DMS114 treated with DMSO at 0.1 percent for 48 hours (cell line): Measurements from ENCODE around the gene MCM3AP.

Experiments
- DNase-seq: peaks from one replicate; lab custom pipeline; 2025; ENCODE audit not compliant: unreplicated experiment; lab: John Stamatoyannopoulos, UW

MCM3AP gene

DNA sequence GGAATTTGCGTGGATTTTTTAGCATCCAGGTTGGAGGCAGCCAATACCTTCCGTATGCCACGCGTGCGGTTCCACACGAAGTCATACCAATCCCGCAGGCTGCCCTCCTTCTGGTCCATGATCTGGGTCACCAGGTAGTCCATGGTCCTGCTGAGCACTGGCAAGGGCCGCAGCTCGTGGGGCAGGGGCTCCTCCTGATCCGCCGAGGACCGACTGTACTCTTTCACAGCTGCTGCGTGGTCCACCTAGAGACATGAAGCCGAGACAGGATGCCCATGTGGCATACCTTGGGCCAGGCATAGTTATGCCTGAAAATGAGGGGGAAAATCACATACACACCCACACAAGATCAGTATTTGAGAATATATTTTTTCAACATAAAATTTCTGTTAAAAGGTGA is 12.1 kb downstream of the MCM3AP start:
- no peak for DNase-seq

DNA sequence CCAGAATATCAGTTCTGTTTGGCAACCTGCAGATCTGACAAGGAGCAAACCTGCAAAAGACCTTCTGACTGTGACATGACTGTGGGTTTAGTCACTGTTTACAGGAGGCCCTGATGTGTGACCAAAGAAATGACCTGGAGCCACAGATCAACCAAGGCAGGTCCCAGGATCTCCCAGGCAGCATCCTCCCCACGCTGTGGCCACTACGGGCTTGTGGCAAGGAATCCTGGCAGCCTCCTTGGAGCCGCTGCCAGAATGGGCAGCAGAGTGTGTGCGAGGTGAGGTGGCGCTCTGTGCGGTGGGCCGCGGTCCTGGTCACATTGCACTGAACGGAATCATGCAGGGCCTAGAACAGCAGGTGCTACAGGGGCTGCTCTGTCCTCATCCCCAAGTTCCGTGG is 15.9 kb downstream of the MCM3AP start:
- DNase-seq: no peak

DNA sequence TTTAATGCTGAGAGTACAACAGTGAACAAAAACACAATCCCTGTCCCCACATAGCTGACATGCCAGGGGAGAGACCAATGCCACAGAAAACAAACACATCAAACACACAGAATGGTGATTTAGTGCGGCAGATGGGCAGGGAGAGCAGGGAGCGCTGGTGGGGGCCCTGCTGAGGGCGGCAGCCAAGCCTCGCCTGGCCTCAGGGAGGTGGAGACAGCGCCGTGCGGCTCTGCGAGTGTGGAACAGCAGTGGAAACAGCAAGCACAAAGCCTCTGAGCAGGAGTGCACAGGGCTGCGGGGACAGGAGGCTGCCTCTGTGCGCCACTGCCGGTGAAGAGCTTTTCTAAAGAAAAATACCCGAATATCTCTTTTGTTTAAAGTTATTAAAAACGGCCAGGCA is 17.0 kb downstream of the MCM3AP start:
- DNase-seq: no peak

DNA sequence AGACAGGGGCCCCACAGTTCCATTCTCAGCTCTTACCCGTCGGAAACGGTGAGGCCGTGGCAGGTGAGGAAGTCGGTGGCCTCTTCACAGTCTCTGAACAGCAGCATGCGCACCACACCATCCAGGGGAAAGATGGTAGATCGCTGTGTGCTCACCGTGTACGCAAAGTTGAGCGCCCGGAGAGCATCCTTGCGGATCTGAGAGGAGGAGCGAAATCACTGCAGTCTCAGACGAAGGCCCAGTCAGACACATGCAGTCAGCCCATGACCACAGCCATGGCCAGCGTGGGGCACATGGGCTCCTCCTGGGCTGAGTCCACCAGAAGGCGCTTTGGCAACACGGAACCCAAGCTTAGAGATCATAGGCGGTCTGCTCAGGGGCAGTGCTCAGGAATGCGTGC is 18.5 kb downstream of the MCM3AP start:
- no peak for DNase-seq

DNA sequence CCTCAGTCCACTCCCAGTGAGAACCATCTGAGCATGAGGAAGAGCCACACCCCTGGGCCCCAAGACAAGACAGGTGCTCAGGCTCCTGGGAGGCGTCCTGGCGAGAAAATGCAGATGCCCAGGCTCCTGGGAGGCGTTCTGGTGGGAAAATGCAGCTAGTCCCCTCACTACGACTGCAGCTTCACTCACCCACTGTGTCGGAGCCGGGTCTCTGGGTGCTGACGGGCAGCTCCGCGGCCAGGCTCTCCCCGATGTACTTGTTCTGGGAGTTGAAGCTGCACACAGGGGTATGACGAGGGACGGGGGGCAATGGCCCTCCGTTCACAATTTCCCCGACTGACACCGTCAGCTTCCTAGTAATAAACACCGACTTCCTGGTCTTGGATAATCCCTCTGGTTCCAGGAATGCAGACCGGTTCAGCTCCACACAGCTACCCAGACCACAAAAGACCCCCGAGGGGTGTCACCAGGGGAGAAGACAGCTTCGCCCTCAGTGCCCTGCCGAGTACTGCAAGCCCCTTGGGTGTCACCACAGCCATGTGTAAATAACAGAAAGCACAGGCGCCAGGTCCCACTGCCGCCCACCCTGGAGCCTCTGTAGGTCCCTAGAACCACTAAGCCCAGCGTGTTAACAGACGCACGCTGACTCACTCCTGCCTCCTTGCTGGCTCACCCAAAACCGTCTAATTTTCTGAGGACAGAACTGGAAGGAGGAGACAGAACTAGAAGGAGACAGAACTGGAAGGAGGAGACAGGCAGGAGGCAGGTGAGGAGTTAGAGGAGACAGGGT is 19.5 kb downstream of the MCM3AP start:
- DNase-seq: no peak

DNA sequence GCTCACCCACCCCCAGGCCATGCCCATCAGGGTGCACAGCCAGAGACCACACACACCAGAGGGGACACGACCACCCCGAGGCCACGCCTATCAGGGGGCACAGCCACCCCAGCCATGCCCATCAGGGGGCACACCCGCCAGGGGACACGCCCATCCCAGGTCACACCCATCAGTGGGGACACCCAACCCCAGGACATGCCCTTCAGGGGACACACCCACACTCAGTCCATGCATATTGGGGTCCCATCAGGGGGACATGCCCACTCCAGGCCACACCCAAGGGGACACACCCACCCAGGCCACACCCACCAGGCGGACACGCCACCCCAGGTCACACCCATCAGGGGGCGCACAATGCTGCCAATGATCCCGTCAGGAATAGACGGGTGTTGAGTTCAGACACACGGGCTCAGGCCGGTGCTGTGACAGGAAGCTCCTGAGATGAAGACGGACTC is 20.7 kb downstream of the MCM3AP start:
- DNase-seq: no peak

DNA sequence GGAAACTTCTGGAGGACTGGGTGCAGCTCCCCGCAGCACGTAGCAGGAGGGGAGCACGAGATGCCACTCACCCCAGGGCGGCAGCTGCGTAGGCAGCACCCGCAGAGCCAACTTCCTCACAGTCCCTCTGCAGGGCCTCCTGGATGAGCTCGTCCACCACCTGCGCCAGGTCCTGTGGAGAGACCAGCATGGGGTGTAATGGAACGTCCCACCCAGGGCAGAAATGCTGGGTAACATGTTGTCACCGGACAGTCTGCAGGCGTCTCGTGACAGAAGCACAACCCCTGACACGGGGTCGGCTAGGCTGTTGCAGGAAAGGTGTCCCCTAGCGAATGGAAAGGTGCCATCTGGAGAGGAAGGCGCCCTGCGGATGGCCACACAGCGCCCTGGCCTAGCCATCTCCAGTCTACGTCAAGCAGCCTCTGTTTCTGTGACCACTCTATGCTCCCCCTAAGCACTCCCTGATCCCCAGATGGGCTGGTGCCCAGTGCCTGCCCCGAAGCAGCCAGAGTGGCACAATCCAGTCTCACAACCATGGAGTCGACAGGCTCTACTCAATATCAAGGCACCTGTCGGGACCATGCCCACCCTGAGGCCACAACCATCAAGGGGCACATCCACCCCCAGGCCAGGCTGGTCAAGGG is 21.2 kb downstream of the MCM3AP start:
- no peak for DNase-seq

DNA sequence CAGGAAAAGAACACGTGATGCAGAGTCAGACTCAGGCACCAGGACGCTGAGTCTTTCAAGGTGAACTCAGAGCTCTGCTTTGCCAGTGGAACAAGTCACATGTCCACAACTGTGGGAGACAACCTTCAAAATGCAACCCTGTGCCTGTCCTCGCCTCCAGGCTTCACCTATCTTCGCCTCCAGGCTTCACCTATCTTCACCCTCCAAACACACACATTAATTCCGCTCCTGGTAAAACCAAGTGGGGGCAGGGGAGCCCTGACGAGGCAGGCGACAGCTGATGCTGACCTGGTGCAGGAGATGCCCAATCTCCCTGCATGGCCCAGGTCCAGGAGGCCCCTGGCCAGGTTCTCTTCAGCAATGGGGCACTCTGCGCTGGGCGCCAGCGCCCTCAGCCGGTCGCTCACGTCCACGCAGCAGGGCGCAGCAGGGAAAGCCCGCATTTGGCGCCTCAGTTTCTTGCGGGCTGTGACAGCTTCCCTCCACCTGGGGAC is 28.9 kb downstream of the MCM3AP start:
- no peak for DNase-seq

DNA sequence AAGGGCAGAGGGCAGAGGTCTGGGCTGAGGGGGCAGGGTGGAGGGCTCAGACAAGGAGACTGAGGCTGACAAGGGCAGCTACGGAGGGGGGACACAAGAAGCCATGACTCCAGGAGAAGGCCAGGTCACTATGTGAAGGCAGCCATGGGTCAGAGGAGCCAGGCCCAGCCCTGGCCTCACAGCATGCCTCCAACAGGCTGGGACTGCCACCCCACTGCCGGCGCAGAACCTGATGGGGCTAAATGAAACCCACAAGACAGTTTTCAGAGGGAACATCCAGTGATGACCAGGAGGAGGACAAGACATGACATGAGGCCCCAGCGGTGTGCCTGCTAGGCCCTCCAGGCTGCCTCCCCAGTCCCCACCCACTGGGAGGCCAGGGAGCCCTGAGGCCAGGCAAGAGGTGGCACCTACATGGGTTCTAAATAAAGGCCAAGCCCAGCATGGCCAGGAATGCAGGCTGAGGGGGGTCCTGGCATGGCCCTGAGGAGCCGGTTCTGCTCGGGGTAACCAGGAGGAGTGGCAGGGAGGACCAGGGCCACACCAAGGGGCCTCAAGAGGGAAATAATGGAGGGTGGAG is 29.6 kb downstream of the MCM3AP start:
- DNase-seq: no peak

DNA sequence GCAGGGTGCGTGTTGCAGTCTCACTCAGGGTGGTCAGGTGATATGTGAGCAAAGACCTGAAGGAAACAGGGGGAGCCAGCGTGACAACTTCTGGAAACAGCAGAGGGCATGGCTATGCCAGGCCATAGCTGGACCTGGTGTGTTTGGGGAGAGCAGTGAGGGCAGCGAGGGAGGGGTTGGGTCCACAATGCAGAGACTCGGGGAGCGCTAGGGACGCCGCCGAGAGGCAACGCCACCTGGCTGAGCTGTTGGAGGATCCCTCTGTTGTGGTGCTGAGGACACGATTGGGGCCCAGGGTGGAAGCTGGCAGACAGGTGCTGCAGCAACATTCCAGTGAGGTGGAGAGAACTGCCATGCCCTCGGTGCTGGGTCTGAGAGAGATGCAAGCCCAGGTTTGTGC is 30.2 kb downstream of the MCM3AP start:
- no peak for DNase-seq

DNA sequence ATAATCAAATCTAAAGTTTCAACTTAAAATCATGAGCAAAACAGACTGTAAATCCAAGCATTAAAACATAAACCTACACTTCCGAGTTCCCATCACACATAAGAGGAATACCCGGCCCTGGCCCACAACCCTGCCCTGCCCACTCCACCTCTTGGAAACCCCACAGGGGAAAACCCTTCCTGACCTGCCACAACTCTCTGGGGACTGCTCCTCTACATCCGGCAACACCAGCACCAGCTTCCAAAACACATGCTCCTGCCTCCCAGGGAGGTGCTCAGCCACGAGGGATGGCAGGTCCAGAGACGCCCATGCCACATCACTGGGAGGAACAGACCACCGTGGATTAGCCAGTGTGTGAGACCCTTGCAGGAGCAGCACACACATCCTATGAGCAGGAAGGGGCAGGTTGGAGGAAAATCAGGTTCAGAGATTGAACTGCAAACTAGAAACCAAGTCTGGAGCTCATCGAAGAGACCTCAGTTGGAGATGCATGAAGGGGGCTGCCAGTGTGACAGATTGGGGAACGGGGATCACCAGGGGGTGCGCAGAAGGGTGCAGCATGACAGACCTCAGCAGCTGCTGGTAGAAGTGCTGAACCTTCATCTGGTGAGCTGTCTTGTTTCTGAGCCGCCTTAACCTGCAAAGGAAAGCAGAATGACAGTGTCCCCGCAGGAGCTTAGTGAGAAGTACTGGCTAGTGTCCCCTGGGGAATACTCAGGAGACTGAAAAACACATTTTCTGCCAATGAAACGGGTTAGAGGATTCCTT is 31.0 kb downstream of the MCM3AP start:
- DNase-seq: no peak

DNA sequence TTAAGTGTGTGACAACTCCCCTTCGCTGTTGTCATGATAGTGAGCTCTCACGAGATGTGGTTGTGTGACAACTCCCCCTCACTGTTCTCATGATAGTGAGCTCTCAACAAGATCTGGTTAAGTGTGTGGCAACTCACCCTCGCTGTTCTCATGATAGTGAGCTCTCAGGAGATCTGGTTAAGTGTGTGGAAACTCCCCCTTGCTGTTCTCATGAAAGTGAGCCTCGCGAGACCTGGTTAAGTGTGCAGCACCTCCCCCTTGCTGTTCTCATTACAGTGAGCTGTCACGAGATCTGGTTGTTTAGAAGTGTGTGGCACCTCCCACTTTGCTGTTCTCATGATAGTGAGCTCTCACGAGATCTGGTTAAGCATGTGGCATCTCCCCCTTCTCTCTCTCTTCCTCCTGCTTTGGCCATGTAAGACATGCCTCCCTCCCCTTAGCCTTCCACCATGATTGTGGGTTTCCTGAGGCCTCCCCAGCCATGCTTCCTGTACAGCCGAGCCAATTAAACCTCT is 31.7 kb downstream of the MCM3AP start:
- no peak for DNase-seq

DNA sequence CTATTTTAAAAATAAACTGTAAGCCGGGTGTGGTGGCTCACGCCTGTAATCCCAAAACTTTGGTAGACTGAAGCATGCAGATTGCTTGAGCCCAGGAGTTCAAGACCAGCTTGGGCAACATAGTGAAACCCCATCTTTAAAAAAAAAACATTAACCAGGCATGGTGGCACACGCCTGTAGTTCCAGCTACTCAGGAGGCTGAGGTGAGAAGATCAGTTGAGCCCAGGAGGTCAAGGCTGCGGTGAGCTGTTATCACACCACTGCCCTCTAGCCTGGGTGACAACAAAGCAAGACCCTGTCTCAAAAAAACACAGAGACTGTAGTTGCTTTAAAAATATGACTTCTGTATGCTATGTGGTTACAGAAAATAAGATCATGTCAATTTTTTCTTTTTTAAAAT is 32.6 kb downstream of the MCM3AP start:
- DNase-seq: no peak

DNA sequence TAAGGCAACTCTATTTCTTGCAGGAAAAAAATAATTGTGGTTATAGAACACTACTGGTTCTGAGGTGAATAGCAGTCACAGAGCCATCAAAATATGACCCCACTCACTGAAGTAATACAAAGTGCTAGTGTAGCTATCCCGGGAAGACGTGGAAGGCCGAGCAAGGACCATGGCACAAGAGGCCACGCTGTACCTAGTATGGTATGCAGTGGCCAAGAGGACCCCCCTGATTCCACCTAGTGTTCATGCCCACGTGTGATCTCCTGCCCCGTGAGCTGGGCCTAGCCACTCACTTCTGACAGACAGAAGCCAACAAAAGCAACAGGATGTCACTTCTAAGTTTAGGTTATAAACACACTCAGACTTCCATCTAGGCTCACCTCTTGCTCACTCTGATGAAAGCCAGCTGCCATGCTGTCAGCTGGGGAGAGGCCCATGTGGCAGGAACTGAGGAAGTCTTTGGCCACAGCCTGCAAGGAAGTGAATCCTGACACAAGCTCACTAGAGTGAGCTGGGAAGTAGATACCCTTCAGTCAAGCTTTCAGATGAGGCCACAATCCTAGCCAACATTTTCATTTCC is 35.2 kb downstream of the MCM3AP start:
- DNase-seq: no peak

DNA sequence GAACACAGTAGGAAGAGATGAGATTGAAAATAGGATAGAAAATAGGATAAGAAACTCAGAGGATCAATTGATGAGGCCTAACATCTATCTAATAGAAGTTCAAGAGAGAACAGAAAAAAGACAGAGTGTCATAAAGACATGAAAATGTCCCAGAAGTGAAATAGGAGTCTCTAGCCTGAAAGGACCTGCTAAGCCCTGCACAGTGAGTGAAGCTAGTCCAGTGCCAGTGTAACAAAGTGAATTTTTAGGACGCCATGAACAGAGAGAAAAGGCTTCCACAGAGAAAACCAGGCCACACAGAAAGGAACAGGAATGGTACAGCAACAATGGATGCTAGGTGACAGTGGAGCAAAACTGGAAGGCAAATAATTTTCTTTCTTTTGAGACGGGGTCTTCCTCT is 36.6 kb downstream of the MCM3AP start:
- no peak for DNase-seq

DNA sequence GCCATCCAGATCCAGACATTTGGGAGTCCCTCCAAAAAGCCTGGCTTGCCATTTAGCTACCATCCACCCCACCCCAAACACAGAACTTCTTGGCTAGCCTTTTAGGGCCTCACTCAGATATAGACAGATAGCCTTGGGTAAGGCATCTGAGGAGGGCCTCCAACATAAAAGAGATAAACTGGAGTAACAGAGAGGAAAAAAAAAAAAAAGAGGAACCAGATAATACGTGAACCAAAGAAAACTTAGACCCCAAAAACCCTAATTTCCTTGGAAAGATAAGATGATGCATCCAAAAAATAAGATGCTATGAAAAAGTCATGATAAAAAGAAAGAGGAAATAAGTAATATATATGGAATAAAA is 37.0 kb downstream of the MCM3AP start:
- no peak for DNase-seq

DNA sequence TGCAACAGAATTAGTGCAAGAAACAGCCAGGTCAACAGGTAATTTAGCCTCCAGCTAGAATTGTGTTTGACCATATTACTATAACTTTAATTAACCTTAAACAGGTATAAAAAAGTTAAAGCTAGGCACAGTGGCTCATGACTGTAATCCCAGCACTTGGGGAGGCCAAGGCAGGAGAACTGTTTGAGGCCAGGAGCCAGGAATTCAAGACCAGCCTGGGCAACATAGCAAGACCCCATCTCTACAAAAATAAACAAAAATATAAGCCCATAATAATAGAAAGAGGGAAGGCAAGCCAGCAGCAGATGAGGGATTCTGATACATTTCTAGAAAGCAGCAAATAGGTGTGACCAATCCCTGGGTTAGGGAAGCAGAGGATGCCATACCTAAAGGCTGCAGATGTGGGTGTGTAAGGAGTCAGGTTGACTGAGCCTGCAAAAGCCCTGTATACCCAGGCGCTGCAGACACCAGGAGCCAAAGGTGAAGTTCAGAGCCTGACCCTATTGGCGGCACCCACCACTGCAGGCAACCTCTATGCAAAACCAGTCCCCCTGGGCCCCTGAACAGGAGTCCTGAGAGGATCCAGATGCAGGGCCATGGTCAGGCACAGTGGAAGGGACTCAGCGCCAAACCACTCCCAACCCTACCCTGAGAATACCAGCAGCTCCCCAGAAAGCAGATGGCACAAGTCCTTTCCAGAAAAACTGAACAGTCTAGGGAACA is 37.6 kb downstream of the MCM3AP start:
- no peak for DNase-seq

DNA sequence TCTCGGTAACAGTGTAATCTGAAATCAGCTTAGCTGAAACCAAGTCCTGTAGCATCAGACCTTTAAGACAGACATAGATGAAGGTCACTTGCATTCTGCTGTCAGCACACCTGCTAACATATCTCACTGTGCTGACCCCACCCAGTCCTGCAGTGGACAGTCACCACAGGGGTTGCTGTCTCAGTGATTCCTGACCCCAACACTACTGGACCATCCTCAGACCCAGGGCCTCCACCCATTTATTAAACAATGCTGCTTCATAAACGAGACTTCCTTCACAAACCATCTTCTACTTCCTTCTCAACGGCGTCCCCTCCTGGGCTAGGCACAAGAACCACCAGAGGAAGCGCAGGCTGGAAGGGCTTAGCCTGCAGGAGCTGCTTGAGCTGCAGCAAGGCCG is 39.1 kb downstream of the MCM3AP start:
- no peak for DNase-seq

DNA sequence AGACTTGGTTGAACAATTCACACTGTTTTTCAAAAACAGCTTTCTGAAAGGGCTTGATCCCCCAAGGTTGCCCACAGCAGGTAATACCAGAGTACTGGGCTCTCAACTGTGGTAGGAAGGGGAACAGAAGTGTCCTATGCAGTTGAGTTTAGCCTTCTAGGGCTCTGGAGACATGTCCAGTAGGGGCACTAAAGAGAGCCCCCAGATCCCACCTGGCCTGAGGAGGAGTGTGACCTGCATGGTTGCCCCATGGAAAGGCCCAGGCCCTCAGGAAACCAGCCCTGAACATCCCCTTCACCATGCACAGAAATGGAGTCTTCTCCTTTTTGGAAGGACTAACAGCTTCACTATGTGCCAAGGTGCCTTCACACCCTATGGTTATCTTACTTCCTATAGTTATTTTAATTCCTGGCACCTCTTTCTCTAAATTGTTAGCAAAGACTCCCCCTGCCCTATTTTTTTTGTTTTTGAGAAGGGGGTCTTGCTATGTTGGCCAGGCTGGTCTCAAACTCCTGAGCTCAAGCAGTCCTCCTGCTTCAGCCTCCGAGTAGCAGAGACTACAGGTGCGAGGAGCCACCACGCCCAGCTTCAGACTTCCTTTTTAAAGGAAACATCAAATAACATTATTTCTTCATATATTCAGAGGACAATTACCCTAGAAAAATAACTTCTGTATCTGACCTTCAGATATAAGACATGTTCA is 40.0 kb downstream of the MCM3AP start:
- no peak for DNase-seq

DNA sequence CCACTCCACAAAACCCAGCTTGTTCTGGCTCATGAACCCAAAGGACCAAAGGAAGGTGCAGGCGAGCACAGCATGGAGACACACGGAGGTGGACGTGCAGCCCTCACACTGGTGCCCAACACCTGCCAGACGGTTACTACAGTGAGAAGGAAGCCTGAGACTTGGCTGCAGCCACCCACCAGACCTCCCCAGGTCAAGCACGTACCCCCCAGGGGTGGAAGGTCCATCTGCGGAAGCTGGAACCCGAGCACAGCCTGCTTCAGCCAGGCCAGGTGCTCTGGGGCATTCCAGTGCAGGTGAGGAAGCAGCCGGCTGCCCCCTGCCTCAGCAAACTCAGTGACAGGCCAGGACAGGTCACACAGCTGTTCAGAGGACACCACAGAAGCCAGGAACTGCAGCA is 40.8 kb downstream of the MCM3AP start:
- DNase-seq: no peak
